CD4-positive, CD25-positive, alpha-beta regulatory T cell (primary cell): ENCODE measurements around the gene HLCS. TPM values are rescaled to one million over a fixed set of nuclear protein-coding genes. Genes with fewer than 3 reads are reported as not detected.

Experiments
- ATAC-seq, 2 donors: fragments of 150-1000 bp; cut with Tn5 transposase; one replicate each; pipeline ENCODE4 v1.10.0; 2021; ENCODE audit warnings: low read depth in 2 of 2, moderate number of reproducible peaks in 2 of 2, moderate library complexity in 1 of 2
- DNase-seq, 3 donors: peaks; one replicate each; pipeline versions ENCODE4 v3.0.0 to v3.0.0-alpha.2; 2012 to 2022; ENCODE audit warnings: mixed read lengths in 1 of 3
- H3K27ac ChIP-seq: one replicate; pipeline ENCODE4 v1.7.0; 2013; ENCODE audit warnings: mild to moderate bottlenecking, low read length; ENCODE audit not compliant: insufficient read depth, poor library complexity, severe bottlenecking
- H3K27me3 ChIP-seq: one replicate; pipeline ENCODE4 v1.7.0; 2013; ENCODE audit warnings: low read length; ENCODE audit not compliant: control insufficient read depth, insufficient read depth
- H3K36me3 ChIP-seq: one replicate; pipeline ENCODE4 v1.7.0; 2013; ENCODE audit warnings: mild to moderate bottlenecking, low read length, moderate library complexity; ENCODE audit not compliant: control insufficient read depth, insufficient read depth
- H3K4me1 ChIP-seq: 2 replicates; pipeline ENCODE4 v1.7.0; 2013; ENCODE audit warnings: mild to moderate bottlenecking, low read length; ENCODE audit not compliant: insufficient read depth, control insufficient read depth, poor library complexity, severe bottlenecking
- H3K4me3 ChIP-seq: one replicate; pipeline ENCODE4 v1.7.0; 2013; ENCODE audit warnings: low read depth, mild to moderate bottlenecking, low read length, moderate library complexity
- H3K9me3 ChIP-seq, 2 experiments: 1 replicate in 1 of 2; 2 replicates in 1 of 2; pipeline ENCODE4 v1.7.0; 2013; ENCODE audit warnings: low read length in 2 of 2, mild to moderate bottlenecking in 1 of 2, moderate library complexity in 1 of 2; ENCODE audit not compliant: control insufficient read depth in 2 of 2
- H3K27ac Mint-ChIP-seq, 3 donors: one replicate each; pipeline ENCODE4 v1.8.0; 2020 to 2022; ENCODE audit warnings: mild to moderate bottlenecking in 3 of 3, mixed read lengths in 3 of 3, moderate library complexity in 2 of 3
- H3K27me3 Mint-ChIP-seq: one replicate; pipeline ENCODE4 v1.8.0; 2022; ENCODE audit warnings: mild to moderate bottlenecking, mixed read lengths
- H3K36me3 Mint-ChIP-seq: one replicate; pipeline ENCODE4 v1.8.0; 2020; ENCODE audit warnings: mixed read lengths
- H3K4me1 Mint-ChIP-seq, 4 donors: one replicate each; pipeline ENCODE4 v1.8.0; 2020 to 2022; ENCODE audit warnings: mixed read lengths in 4 of 4, mild to moderate bottlenecking in 1 of 4
- H3K4me3 Mint-ChIP-seq, 4 donors: one replicate each; pipeline ENCODE4 v1.8.0; 2020 to 2022; ENCODE audit warnings: mild to moderate bottlenecking in 4 of 4, mixed read lengths in 4 of 4, moderate library complexity in 3 of 4
- H3K9me3 Mint-ChIP-seq, 7 donors: one replicate each; pipeline ENCODE4 v1.8.0; 2020 to 2022; ENCODE audit warnings: mixed read lengths in 7 of 7, mild to moderate bottlenecking in 3 of 7, moderate library complexity in 2 of 7
- polyA plus RNA-seq, 4 donors: library from polyadenylated mRNA; unstranded; fragments of 300-500 nt; fragmentation: Illumina TruSeq; gene quantifications; one replicate each; pipeline ENCODE4 v1.2.3, GENCODE V29; 2021
- total RNA-seq: library from RNA; stranded (reverse); gene quantifications from one replicate; pipeline ENCODE4 v1.2.3, GENCODE V29; 2022

The HLCS gene
- total and polyA plus RNA-seq, 5 donors from 2014 or later, result 5.2 to 13.6 (median 11.0) TPM

DNA sequence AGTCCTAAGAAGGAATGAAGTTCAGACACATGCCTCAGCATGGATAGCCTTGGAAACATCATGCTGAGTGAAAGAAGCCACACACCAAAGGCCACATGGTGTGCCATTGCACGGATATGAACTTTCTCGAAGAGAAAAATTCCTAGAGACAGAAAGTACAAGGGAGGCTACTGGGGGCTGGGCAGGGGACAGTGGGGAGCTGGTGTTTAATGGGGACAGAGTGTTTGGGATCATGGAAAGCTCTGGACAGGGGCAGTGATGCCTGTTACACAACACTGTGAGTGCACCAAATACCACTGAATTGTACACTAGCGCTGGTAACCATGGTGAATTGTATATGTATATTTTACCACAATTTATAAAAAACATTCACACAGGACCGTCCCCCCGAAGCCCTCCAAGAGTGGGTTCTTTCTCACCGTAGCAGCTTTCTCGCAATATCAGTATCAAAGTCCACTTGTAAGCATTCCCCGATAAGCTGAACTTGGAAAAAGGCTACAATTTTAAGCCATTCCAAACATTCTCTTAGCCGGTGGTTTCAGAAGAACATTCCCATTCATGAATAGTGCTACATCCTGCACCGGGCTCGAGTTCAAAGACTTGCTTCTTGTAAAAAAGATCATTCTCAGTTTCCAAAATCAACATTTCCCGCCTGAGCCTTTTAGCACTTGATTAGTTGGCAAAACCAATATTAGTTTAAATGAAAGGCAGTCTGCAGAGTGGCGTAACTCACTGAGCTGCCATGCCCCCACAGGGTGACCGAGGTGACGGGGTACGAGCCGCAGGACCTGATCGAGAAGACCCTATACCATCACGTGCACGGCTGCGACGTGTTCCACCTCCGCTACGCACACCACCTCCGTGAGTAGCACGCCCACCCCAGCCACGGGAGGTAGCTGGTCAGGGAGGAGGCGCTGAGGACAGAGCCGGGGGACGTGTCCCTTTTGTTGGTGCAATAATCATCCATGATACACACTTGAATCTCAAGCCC lies 235.9 kb downstream of the HLCS start:
- Histone ChIP-seq H3K9me3 (no peaks in the 10 kb centered on the region), H3K4me1 (no peaks in the 10 kb centered on the region), H3K27me3 (no peaks in the 10 kb centered on the region), H3K27ac (no peak overlapping the region), H3K36me3 (no peaks in the 10 kb centered on the region), H3K4me3 (no peak overlapping the region)
- no peak for DNase-seq
- H3K4me3 Mint-ChIP-seq, result no peak overlapping the region
- H3K36me3 Mint-ChIP-seq, result no peaks in the 10 kb centered on the region
- ATAC-seq, result no peak
- H3K4me1 Mint-ChIP-seq, result no peaks in the 10 kb centered on the region
- H3K9me3 Mint-ChIP-seq, result no peaks in the 10 kb centered on the region
- H3K27ac Mint-ChIP-seq, result no peak overlapping the region
- peaks cover 4% of the 10 kb centered on the region for H3K27me3 Mint-ChIP-seq

DNA sequence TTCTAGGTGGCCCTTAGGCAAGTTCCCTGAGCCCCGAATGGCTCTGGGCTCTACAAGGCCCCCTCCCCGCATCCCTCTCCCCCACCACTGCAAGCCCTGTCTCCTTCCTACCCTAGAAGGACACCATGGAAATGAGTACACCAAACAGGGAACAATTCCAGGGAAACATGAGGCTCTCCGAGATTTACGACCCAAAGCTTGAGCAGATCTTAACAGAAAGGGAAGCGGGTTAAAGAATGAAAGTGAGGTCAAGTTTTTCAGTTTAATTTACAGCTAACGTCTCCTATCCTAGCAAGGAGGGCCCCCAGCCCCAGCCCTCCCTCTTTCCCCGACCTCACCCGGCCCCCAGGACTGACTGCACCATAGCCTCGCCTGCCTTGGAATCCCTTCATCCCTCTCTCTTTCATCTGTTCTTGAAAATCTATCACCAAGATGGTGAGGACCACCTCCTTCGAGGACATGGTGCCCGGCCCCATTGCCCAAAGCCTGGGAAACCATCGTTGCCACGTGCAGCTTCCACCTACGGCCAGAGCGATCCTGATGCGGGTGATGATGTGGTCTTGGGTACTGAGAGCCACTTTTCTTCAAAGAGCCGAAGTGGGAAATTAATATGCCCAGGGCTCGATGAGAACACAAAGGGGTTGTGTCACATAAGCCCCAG lies 237.0 kb downstream of the HLCS start:
- H3K9me3 ChIP-seq, result no peaks in the 10 kb centered on the region
- Mint-ChIP-seq H3K27me3 (peaks cover 4% of the 10 kb centered on the region), H3K27ac (no peak overlapping the region), H3K4me1 (no peaks in the 10 kb centered on the region), H3K9me3 (no peaks in the 10 kb centered on the region), H3K4me3 (no peak overlapping the region), H3K36me3 (no peaks in the 10 kb centered on the region)
- H3K4me3 ChIP-seq, result no peak overlapping the region
- no peak overlapping the region for H3K27ac ChIP-seq
- no peak for ATAC-seq
- no peaks in the 10 kb centered on the region for H3K36me3 ChIP-seq
- no peaks in the 10 kb centered on the region for H3K27me3 ChIP-seq
- DNase-seq, result no peak
- H3K4me1 ChIP-seq, result no peaks in the 10 kb centered on the region

DNA sequence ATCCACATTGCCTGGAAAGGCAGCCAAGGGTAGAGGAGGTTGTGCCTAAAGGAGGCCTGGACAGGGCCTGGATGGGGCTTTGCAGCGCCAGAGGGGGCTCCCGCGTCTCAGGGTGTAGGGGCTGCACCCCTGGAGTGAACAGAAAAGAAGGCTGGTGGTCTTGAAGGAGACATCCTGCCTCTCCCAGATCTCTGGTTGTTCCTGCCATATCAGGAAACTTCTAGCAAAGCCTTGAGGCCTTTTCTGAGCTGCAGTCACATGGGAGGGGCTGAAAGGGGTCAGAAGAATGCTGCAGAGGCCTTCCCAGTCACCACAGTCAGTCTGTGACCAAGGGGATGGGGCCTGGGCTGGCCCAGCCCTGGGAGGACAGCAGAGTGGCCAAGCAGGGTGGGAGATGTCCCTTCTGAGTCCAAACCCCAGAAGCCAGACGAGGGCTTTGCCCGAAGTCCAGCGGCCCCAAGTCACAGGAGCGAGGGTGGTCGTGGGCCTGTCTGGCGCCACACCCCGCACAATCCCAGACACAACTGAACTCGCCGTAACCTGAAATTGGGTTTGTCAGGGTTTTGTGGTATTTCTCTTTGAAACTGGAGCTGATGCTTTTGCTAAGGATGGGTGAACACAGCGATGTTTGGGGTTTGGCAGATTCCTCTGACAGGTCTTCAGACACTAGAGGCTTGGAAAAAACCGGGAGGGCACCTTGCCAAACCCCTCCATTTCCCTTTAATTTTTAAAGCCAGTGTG lies 237.9 kb downstream of the HLCS start:
- H3K4me3 Mint-ChIP-seq, result no peak overlapping the region
- no peaks in the 10 kb centered on the region for H3K9me3 ChIP-seq
- H3K27ac ChIP-seq, result no peak overlapping the region
- H3K4me1 Mint-ChIP-seq, result no peaks in the 10 kb centered on the region
- no peaks in the 10 kb centered on the region for H3K4me1 ChIP-seq
- no peaks in the 10 kb centered on the region for H3K27me3 ChIP-seq
- no peaks in the 10 kb centered on the region for H3K36me3 ChIP-seq
- H3K27ac Mint-ChIP-seq, result no peak overlapping the region
- no peaks in the 10 kb centered on the region for H3K36me3 Mint-ChIP-seq
- H3K27me3 Mint-ChIP-seq, result peaks cover 4% of the 10 kb centered on the region
- DNase-seq, result no peak
- ATAC-seq, result no peak
- H3K9me3 Mint-ChIP-seq, result no peaks in the 10 kb centered on the region
- no peak overlapping the region for H3K4me3 ChIP-seq

DNA sequence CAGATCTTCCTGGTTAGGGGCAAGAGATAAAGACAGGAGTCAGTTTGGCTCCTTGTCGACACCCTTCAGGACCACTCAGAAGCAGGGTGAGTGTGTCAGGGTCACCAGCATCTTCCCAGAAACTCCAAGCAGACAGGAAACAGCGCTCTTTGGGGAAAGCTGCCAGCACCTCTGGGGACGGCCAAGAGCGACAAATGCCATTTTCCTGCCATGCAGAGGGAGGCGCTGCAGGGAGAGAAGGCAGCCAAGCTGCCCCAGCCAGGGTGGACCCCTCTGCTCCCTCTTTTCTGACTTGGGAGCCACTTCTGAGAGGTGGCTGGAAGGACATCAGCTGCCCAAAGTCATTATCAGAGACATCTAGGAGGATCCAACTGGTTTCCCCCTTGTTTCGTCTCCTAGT lies 238.6 kb downstream of the HLCS start:
- Mint-ChIP-seq H3K36me3 (no peaks in the 10 kb centered on the region), H3K4me3 (no peak overlapping the region), H3K27me3 (peaks cover 5% of the 10 kb centered on the region), H3K4me1 (no peaks in the 10 kb centered on the region), H3K27ac (no peak overlapping the region), H3K9me3 (no peaks in the 10 kb centered on the region)
- Histone ChIP-seq H3K4me3 (no peak overlapping the region), H3K4me1 (no peaks in the 10 kb centered on the region), H3K9me3 (no peaks in the 10 kb centered on the region), H3K27me3 (no peaks in the 10 kb centered on the region), H3K36me3 (no peaks in the 10 kb centered on the region), H3K27ac (no peak overlapping the region)
- ATAC-seq, result no peak
- no peak for DNase-seq

DNA sequence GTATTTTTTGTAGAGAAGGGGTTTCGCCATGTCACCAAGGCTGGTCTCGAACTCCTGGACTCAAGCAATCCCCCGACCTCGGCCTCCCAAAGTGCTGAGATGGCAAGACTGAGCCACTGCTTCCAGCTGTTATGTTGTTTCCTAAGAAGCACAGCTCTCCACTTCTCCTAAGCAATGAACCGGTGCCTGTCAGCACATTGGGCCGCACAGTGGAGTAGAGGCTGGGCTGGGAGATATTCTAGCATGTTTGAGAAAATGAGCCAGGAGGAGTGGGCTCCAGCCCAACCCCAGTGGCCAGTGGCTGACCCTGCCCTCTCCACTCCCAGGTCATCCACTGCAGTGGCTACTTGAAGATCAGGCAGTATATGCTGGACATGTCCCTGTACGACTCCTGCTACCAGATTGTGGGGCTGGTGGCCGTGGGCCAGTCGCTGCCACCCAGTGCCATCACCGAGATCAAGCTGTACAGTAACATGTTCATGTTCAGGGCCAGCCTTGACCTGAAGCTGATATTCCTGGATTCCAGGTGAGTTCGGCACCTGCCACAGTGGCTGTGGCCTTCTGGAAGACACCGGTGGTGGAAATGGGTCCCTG lies 240.6 kb downstream of the HLCS start:
- no peaks in the 10 kb centered on the region for H3K36me3 Mint-ChIP-seq
- DNase-seq (no peak), ATAC-seq (no peak)
- H3K27me3 ChIP-seq, result peaks cover 2% of the 10 kb centered on the region
- peaks cover 14% of the 10 kb centered on the region for H3K27me3 Mint-ChIP-seq
- no peaks in the 10 kb centered on the region for H3K9me3 Mint-ChIP-seq
- H3K27ac ChIP-seq, result no peak overlapping the region
- H3K27ac Mint-ChIP-seq, result no peak overlapping the region
- H3K4me1 Mint-ChIP-seq, result no peaks in the 10 kb centered on the region
- no peaks in the 10 kb centered on the region for H3K4me1 ChIP-seq
- no peak overlapping the region for H3K4me3 ChIP-seq
- H3K4me3 Mint-ChIP-seq, result no peak overlapping the region
- no peaks in the 10 kb centered on the region for H3K9me3 ChIP-seq
- no peaks in the 10 kb centered on the region for H3K36me3 ChIP-seq

DNA sequence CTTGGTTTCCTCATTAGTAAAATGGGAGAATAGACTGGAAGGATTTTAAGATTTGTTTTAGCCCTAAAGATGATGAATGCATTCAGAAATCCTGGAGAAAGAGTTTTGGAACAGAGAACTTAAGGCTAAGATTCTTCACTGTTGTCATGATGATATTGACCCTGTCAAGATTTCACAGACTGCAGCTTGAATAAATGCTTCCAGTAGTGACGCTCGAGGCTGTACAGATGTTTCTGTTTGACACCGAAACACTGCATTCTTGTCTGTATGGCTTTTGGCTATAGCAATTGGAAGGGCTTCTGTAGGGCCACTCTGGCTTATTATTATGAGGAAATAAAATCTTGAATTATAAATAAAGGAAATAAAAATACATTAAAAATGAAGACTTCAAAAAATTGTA lies 241.8 kb downstream of the HLCS start:
- no peak overlapping the region for H3K27ac ChIP-seq
- no peaks in the 10 kb centered on the region for H3K9me3 ChIP-seq
- Mint-ChIP-seq H3K36me3 (no peaks in the 10 kb centered on the region), H3K4me1 (no peaks in the 10 kb centered on the region), H3K27me3 (peaks cover 18% of the 10 kb centered on the region), H3K9me3 (no peaks in the 10 kb centered on the region), H3K27ac (no peak overlapping the region), H3K4me3 (no peak overlapping the region)
- H3K36me3 ChIP-seq, result no peaks in the 10 kb centered on the region
- H3K4me1 ChIP-seq, result no peaks in the 10 kb centered on the region
- H3K4me3 ChIP-seq, result no peak overlapping the region
- DNase-seq, result no peak
- H3K27me3 ChIP-seq, result peaks cover 2% of the 10 kb centered on the region
- ATAC-seq, result no peak

DNA sequence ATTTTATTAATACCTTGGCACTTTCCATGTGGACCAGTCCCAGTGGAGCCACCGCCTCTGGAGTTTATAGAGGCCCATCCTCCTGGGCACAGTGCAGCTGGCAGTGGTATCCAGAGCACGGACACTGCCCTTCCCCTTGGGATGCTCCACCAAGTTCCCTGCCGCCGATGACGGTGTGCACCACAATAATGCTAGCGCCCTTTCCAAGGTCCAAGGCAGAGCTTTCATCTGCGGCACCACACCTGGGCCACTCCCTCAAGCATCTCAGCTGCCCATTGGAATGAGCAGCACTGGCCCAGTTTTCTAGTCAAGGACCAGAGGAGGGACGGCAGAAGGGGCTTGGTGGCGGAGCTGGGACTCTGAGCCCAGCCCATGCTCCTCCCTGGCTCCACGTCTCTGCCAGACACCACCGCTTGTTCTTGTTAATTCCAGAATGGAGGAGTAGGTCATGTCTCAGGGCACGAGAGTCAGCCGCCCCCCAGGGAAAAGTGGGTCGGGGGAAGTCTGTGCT lies 243.0 kb downstream of the HLCS start:
- H3K36me3 Mint-ChIP-seq, result no peaks in the 10 kb centered on the region
- H3K9me3 ChIP-seq, result no peaks in the 10 kb centered on the region
- H3K27ac Mint-ChIP-seq, result no peak overlapping the region
- no peaks in the 10 kb centered on the region for H3K4me1 ChIP-seq
- H3K4me3 Mint-ChIP-seq, result no peak overlapping the region
- no peak for ATAC-seq
- H3K27me3 ChIP-seq, result peaks cover 3% of the 10 kb centered on the region
- no peaks in the 10 kb centered on the region for H3K4me1 Mint-ChIP-seq
- DNase-seq, result no peak
- H3K27ac ChIP-seq, result no peak overlapping the region
- peaks cover 0 to 1% (median 0%) of the 10 kb centered on the region in 7 donors for H3K9me3 Mint-ChIP-seq
- H3K27me3 Mint-ChIP-seq, result peaks cover 20% of the 10 kb centered on the region
- H3K36me3 ChIP-seq, result no peaks in the 10 kb centered on the region
- no peak overlapping the region for H3K4me3 ChIP-seq
